H1 (cell line): ENCODE results near the gene ADGRA3. TPM values are rescaled to one million over a fixed set of nuclear protein-coding genes. Genes with fewer than 3 reads are reported as not detected.

Experiments used
- CTCF ChIA-PET: fragments of 300-600 bp; sonication (Branson Sonifier 250); formaldehyde crosslinking; loops from one replicate; lab custom pipeline; 2021; ENCODE audit not compliant: partially characterized antibody; lab: Charles Lee
- POLR2A ChIA-PET: fragments of 300-600 bp; sonication (Branson Sonifier 250); formaldehyde crosslinking; loops from one replicate; lab custom pipeline; 2021; ENCODE audit warnings: inconsistent platforms; ENCODE audit not compliant: partially characterized antibody; lab: Charles Lee
- DNase-seq, 2 experiments: peaks; one replicate each; pipeline versions ENCODE4 v3.0.0 to v3.0.0-alpha.2; 2010 to 2022; ENCODE audit warnings: low spot score in 2 of 2, low read depth in 1 of 2, mixed read lengths in 1 of 2
- FAIRE-seq: peaks from 2 replicates; lab custom pipeline; 2011; peaks lifted over from hg19 to GRCh38; lab: Jason Lieb, UNC
- H2AFZ ChIP-seq: 2 replicates; pipeline ENCODE4 v1.8.1; 2012; ENCODE audit warnings: low read length, inconsistent platforms
- H2AK5ac ChIP-seq: 2 replicates; pipeline ENCODE4 v1.6.1; 2013; ENCODE audit warnings: low read depth, low read length
- H2BK120ac ChIP-seq: replicated peaks from 2 replicates; pipeline ENCODE3; 2013; ENCODE audit warnings: low read depth, low read length, inconsistent platforms
- H2BK12ac ChIP-seq: 2 replicates; pipeline ENCODE4 v1.6.1; 2013; ENCODE audit warnings: low read depth, low read length
- H2BK15ac ChIP-seq: 2 replicates; pipeline ENCODE4 v1.6.1; 2013; ENCODE audit warnings: low read length
- H2BK20ac ChIP-seq: 2 replicates; pipeline ENCODE4 v1.6.1; 2013; ENCODE audit warnings: low read length
- H2BK5ac ChIP-seq: 2 replicates; pipeline ENCODE4 v1.6.1; 2013; ENCODE audit warnings: low read depth, low read length
- H3K14ac ChIP-seq: 2 replicates; pipeline ENCODE4 v1.6.1; 2013; ENCODE audit warnings: inconsistent platforms; ENCODE audit not compliant: insufficient read length
- H3K18ac ChIP-seq: 2 replicates; pipeline ENCODE4 v1.6.1; 2013; ENCODE audit warnings: low read length; ENCODE audit errors: extremely low read depth
- H3K23ac ChIP-seq: 2 replicates; pipeline ENCODE4 v1.6.1; 2013; ENCODE audit warnings: inconsistent platforms; ENCODE audit not compliant: insufficient read length
- H3K23me2 ChIP-seq: 2 replicates; pipeline ENCODE4 v1.6.1; 2013; ENCODE audit warnings: low read depth, low read length
- H3K27ac ChIP-seq: 2 replicates; pipeline ENCODE4 v1.6.1; 2011; ENCODE audit warnings: low read depth, low read length, inconsistent platforms
- H3K27me3 ChIP-seq, 4 experiments: replicated peaks in 1 of 4; 1 replicate in 1 of 4; 2 replicates in 3 of 4; pipeline versions ENCODE4 v1.6.1 to v1.8.1; 2011 to 2013; ENCODE audit warnings: low read length in 3 of 4, mild to moderate bottlenecking in 3 of 4, inconsistent platforms in 2 of 4, mixed read lengths in 2 of 4, moderate library complexity in 1 of 4; ENCODE audit not compliant: control insufficient read depth in 3 of 4, insufficient read depth in 3 of 4; ENCODE audit errors: extremely low read depth in 1 of 4
- H3K36me3 ChIP-seq, 4 experiments: 2 replicates each; pipeline versions ENCODE4 v1.6.1 to v1.8.1; 2011 to 2013; ENCODE audit warnings: mild to moderate bottlenecking in 4 of 4, low read length in 3 of 4, moderate library complexity in 2 of 4, control low read depth in 1 of 4, inconsistent platforms in 1 of 4; ENCODE audit not compliant: insufficient read depth in 4 of 4, control insufficient read depth in 2 of 4
- H3K4ac ChIP-seq: replicated peaks from 2 replicates; pipeline ENCODE3; 2013; ENCODE audit warnings: low read length, low read depth, mixed read lengths, inconsistent platforms; ENCODE audit not compliant: insufficient read length
- H3K4me1 ChIP-seq, 4 experiments: replicated peaks in 1 of 4; 1 replicate in 1 of 4; 2 replicates in 3 of 4; pipeline versions ENCODE4 v1.6.1 to v1.8.1; 2011 to 2013; ENCODE audit warnings: low read length in 3 of 4, inconsistent platforms in 2 of 4, mixed read lengths in 1 of 4; ENCODE audit not compliant: insufficient read depth in 4 of 4, control insufficient read depth in 3 of 4
- H3K4me2 ChIP-seq, 2 experiments: 2 replicates each; pipeline versions ENCODE4 v1.6.1 to v1.8.1; 2011 to 2013; ENCODE audit warnings: low read depth in 2 of 2, low read length in 2 of 2, control low read depth in 1 of 2, inconsistent platforms in 1 of 2, mild to moderate bottlenecking in 1 of 2; ENCODE audit not compliant: insufficient read depth in 1 of 2
- H3K4me3 ChIP-seq, 4 experiments: fragments of 200-600, 300-600 bp in 1 of 4; sonication (generic), shearing (Covaris generic), sonication (Bioruptor Twin) in 1 of 4; 2 replicates each; pipeline versions ENCODE4 v1.5.1 to v1.8.1; 2011 to 2016; ENCODE audit warnings: low read length in 4 of 4, low read depth in 3 of 4, control low read depth in 2 of 4, inconsistent platforms in 2 of 4, mild to moderate bottlenecking in 2 of 4, mixed read lengths in 1 of 4, moderate library complexity in 1 of 4; ENCODE audit not compliant: insufficient read depth in 2 of 4; ENCODE audit errors: extremely low read depth in 1 of 4
- H3K56ac ChIP-seq: replicated peaks from 2 replicates; pipeline ENCODE3; 2013; ENCODE audit warnings: low read depth, mild to moderate bottlenecking, mixed read lengths, low read length, inconsistent platforms; ENCODE audit not compliant: insufficient read length
- H3K79me1 ChIP-seq: 2 replicates; pipeline ENCODE4 v1.6.1; 2013; ENCODE audit warnings: low read depth, low read length, control low read depth
- H3K79me2 ChIP-seq, 2 experiments: 2 replicates each; pipeline versions ENCODE4 v1.6.1 to v1.8.1; 2012 to 2013; ENCODE audit warnings: low read length in 2 of 2, mild to moderate bottlenecking in 2 of 2, inconsistent platforms in 1 of 2; ENCODE audit not compliant: insufficient read depth in 2 of 2, control insufficient read depth in 1 of 2
- H3K9ac ChIP-seq, 4 experiments: replicated peaks in 1 of 4; 1 replicate in 1 of 4; 2 replicates in 3 of 4; pipeline versions ENCODE4 v1.6.1 to v1.8.1; 2011 to 2013; ENCODE audit warnings: low read depth in 3 of 4, low read length in 3 of 4, control low read depth in 2 of 4, mild to moderate bottlenecking in 2 of 4, moderate library complexity in 2 of 4, inconsistent platforms in 1 of 4; ENCODE audit errors: extremely low read depth in 1 of 4
- H3K9me3 ChIP-seq, 2 experiments: 2 replicates each; pipeline versions ENCODE4 v1.6.1 to v1.8.1; 2012 to 2013; ENCODE audit warnings: mild to moderate bottlenecking in 2 of 2, moderate library complexity in 2 of 2, control low read depth in 1 of 2, inconsistent platforms in 1 of 2, low read depth in 1 of 2, low read length in 1 of 2, mixed read lengths in 1 of 2; ENCODE audit not compliant: insufficient read depth in 2 of 2
- H4K20me1 ChIP-seq, 2 experiments: replicated peaks in 1 of 2; 2 replicates each; pipeline versions ENCODE3 to v1.8.1; 2011 to 2013; ENCODE audit warnings: inconsistent platforms in 2 of 2, low read length in 2 of 2, mild to moderate bottlenecking in 1 of 2; ENCODE audit not compliant: insufficient read depth in 2 of 2, control insufficient read depth in 1 of 2
- H4K5ac ChIP-seq: 2 replicates; pipeline ENCODE4 v1.6.1; 2013; ENCODE audit warnings: low read length, low read depth, mixed read lengths, inconsistent platforms; ENCODE audit not compliant: insufficient read length
- H4K8ac ChIP-seq: 2 replicates; pipeline ENCODE4 v1.8.0; 2013; ENCODE audit warnings: mild to moderate bottlenecking, moderate library complexity, low read length, inconsistent platforms; ENCODE audit not compliant: insufficient read depth; ENCODE audit errors: extremely low read depth
- H4K91ac ChIP-seq: replicated peaks from 2 replicates; pipeline ENCODE3; 2013; ENCODE audit warnings: low read length, mixed read lengths, inconsistent platforms; ENCODE audit not compliant: insufficient read length
- CHD1 ChIP-seq: IDR thresholded peaks from 2 replicates; pipeline ENCODE4 v1.6.1; 2012; ENCODE audit warnings: low read depth, low read length, improper control_type of control experiment
- POLR2A ChIP-seq, 2 experiments: IDR thresholded peaks; 1 replicate in 1 of 2; 2 replicates in 1 of 2; pipeline ENCODE4 v1.6.1; 2011; ENCODE audit warnings: low read depth in 2 of 2, low read length in 2 of 2, mild to moderate bottlenecking in 2 of 2; ENCODE audit errors: control extremely low read depth in 1 of 2
- WGBS, 2 experiments: shearing (Covaris generic) in 1 of 2; methylation state at CpG; one replicate each; pipeline versions ENCODE4 v1.1.6 to v1.1.7; 2013 to 2015; ENCODE audit warnings: low lambda C conversion rate in 2 of 2, mixed read lengths in 2 of 2, inconsistent platforms in 1 of 2, low coverage in 1 of 2, missing lambda C conversion rate in 1 of 2; ENCODE audit not compliant: insufficient replicate concordance in 2 of 2, insufficient coverage in 1 of 2, insufficient read length in 1 of 2; ENCODE audit errors: extremely low coverage in 1 of 2, missing lambda C conversion rate in 1 of 2; 5-methylcytosine and 5-hydroxymethylcytosine counted together
- polyA plus RNA-seq, 7 experiments: library from polyadenylated mRNA; depleted of rRNA in 3 of 7; stranded (reverse) in 5 of 7; unstranded in 2 of 7; fragments of >200 nt in 5 of 7; fragments of 200-250 nt in 2 of 7; gene quantifications; 1 replicate in 5 of 7; 2 replicates in 1 of 7; 4 replicates in 1 of 7; pipeline versions ENCODE4 v1.2.1 to v1.2.3, GENCODE V29; 2011 to 2013; ENCODE audit warnings: missing spikeins in 2 of 7, mixed read lengths in 2 of 7
- total RNA-seq: library from RNA; stranded (reverse); fragmentation: NEBNext Ultra II Directional; extraction: Animal tissue kit (Norgen Biotek cat#: 25700); gene quantifications from 2 replicates; pipeline ENCODE4 v1.2.1, GENCODE V29; 2021

ADGRA3 gene
- total and polyA plus RNA-seq, 2 of the 8 experiments (the other 6 are each of a cell fraction or from before 2014, with no cell fraction given), result 31.5 to 63.0 TPM

GRCh38 chr4:22504447-22504846, 11.4 kb downstream of the ADGRA3 start:
- no peak overlapping the region for H3K4me3 ChIP-seq
- no peak overlapping the region for H3K56ac ChIP-seq
- H2BK20ac ChIP-seq, result no peak overlapping the region
- H3K23me2 ChIP-seq, result peaks cover 2% of the 10 kb centered on the region; the same call in 1 of the 2 replicates
- peaks cover 2 to 47% (median 23%) of the 10 kb centered on the region in 4 experiments; a peak in 5 of 7 replicates for H3K4me1 ChIP-seq
- H3K79me2 ChIP-seq, result peaks cover 23 to 32% of the 10 kb centered on the region in 2 experiments
- no peak overlapping the region for H3K4ac ChIP-seq
- H4K20me1 ChIP-seq, result peaks cover 19 to 32% of the 10 kb centered on the region in 2 experiments
- H2BK5ac ChIP-seq, result no peak overlapping the region
- no peak for DNase-seq
- no peak for FAIRE-seq
- H3K9me3 ChIP-seq, result no peaks in the 10 kb centered on the region
- H3K27ac ChIP-seq, result no peak overlapping the region
- no peaks in the 10 kb centered on the region for H3K27me3 ChIP-seq
- H3K9ac ChIP-seq, result no peak overlapping the region
- 82% methylated on average over 5 of the region's 5 CpGs; no CpG with 5 or more reads in 1 of the 2 experiments for WGBS, 2 experiments
- H3K79me1 ChIP-seq, result peaks cover 21% of the 10 kb centered on the region
- TF ChIP-seq CHD1 (no peak), POLR2A (IDR thresholded peaks at IDR 0.05; ENCODE audit: control extremely low read depth in 1 of 2, low read depth in 2 of 2, low read length in 2 of 2) (no peak)
- TF ChIP-seq, all 59 proteins: peak for 0
- Histone ChIP-seq H4K8ac (no peak overlapping the region), H4K5ac (no peak overlapping the region), H2AFZ (no peak overlapping the region), H3K36me3 (no peaks in the 10 kb centered on the region), H3K23ac (no peak overlapping the region), H2BK15ac (no peak overlapping the region), H2BK120ac (no peak overlapping the region), H2BK12ac (no peak overlapping the region), H3K18ac (no peak overlapping the region), H4K91ac (no peak overlapping the region), H3K4me2 (no peak overlapping the region), H3K14ac (no peak overlapping the region), H2AK5ac (no peak overlapping the region; the same call in 1 of the 2 replicates)
- ChIA-PET POLR2A (interaction anchor here (0.7 to 4.7 kb wide), 2 partner anchors 11 to 29 kb away, joined by 3 to 62 read pairs; partner anchors contain the start of gene ADGRA3), CTCF (interaction anchor here (0.6 kb wide), 1 partner anchor 48 kb away, joined by 3 read pairs; no protein-coding TSS in a partner anchor)
